GM13976 (cell line): ENCODE results near the gene LOXL1.

Experiments used
- DNase-seq: peaks from one replicate; pipeline ENCODE4 v3.0.0; 2012; ENCODE audit warnings: low spot score
- CTCF ChIP-seq: IDR thresholded peaks from 2 replicates; pipeline ENCODE4 v1.5.1; 2012; ENCODE audit warnings: borderline replicate concordance, mild to moderate bottlenecking; ENCODE audit not compliant: insufficient read depth; ENCODE audit errors: extremely low read depth, missing control alignments, control extremely low read depth
- in situ Hi-C: fragments of 300-500 bp; cut with MboI; formaldehyde crosslinking; loops from one replicate; pipeline ENCODE4 v1.12.0; 2022; ENCODE audit warnings: low sequenced_read_pairs, mixed read lengths, inconsistent platforms; ENCODE audit not compliant: unreplicated experiment

The LOXL1 gene

GRCh38 chr15:73979636-73980035 lies 53.4 kb downstream of the LOXL1 start:
- in situ Hi-C loops, result no loop called here
- TF ChIP-seq CTCF, result no peak
- DNase-seq, result no peak

GRCh38 chr15:73981761-73982221 lies 55.5 kb downstream of the LOXL1 start:
- no peak for TF ChIP-seq CTCF
- DNase-seq, result no peak
- in situ Hi-C loops, result no loop called here

- in situ Hi-C loops, result no loop called here
- TF ChIP-seq CTCF, result no peak
- DNase-seq, result no peak
Measured at GRCh38 chr15:73982222-73982962, 56.1 kb downstream of the LOXL1 start.

DNA sequence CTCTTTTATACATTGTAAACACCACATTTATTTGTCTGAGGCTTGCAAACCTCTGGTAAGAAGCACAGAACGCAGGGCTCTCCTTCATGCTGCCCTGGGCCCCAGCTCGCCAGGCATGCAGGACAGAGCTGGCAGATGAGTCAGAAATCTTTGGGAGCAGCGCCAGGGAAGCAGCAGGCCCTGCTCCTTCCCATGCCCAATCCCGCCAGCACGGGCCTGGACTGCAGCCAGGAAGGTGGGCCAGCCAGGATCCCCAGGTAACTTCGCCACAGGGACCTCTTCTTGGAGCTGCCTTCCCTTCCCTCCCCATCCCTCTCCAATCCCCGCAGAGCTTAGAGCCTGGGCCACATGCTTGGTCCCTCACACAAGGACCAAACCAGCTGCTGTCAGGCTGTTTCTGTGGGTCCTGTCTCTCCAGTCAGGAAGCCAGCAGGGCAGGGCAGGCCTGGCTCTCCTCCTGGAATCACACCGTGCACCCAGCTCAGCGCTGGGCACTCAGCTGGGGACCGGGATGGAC lies 57.0 kb downstream of the LOXL1 start:
- no peak for DNase-seq
- in situ Hi-C loops, result no loop called here
- no peak for TF ChIP-seq CTCF

GRCh38 chr15:73983773-73984172 lies 57.5 kb downstream of the LOXL1 start:
- TF ChIP-seq CTCF, result no peak
- no peak for DNase-seq
- in situ Hi-C loops, result no loop called here

DNA sequence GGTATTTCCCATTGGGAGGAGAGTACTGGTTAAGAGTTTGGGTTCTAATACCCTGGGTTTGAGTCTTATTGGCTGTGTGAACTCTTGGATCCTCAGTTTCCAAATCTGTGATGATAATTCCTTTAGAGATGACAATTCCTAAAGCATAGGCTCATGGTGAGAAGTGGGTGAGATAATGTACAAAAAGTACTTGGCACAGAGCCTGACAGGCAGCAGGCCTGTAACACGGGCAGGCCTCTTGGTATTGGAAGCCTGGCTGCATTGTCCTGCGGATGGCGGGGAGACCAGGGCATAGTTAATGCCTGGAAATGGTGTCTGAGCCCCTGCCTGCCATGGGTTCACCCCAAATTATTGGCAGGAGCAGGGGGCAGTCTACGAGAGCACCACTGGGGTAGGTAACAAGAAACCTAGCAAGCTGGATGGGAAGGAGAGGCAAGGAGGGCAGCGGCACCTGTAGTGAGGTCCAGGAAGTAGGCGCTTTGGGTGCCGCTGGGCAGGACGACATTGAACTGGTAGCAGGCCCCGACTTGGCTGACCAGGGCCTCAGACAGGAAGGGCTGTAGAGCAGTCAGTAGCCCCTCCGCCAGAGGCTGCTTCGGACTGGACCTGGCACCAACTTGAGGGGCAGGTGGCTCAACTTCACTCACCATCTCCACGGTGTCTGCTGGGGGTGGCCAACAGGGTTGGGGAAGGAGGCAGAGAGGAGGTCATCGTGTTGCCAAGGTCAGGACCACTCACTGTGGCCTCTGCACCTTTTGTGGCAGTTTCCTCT lies 58.1 kb downstream of the LOXL1 start:
- in situ Hi-C loops, result no loop called here
- DNase-seq, result no peak
- no peak for TF ChIP-seq CTCF
